ENCODE data around the gene AMPD1.

Gene AMPD1

DNA sequence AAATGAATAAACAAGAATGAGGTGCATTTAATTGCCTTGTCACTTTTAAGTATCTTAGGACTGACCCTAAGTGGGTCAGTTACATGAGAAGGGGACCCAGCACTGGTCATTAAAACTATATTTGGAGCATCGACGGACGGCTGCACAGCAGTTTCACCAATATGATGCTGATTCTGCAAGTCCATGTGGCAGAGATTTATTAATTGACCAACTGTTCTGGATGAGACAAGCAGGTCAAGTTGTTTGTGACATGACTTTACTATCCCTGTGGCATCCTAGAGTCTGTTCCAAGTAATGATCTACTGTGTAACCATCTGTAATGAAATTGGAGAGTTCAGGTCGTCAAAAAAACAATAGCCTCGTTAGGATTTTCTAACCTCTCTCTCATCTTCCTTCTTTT lies 9.5 kb downstream of the AMPD1 start:
- H3K36me3 ChIP-seq (ENCODE audit: control insufficient read depth in 1 of 2, insufficient read depth in 2 of 2, low read length in 2 of 2), result no peaks in the 10 kb centered on the region
- H3K27me3 ChIP-seq (ENCODE audit: insufficient read depth, low read length), result no peaks in the 10 kb centered on the region
- no peak overlapping the region for H2BK12ac ChIP-seq (ENCODE audit: low read length)
- H3K23ac ChIP-seq (ENCODE audit: low read length), result no peak overlapping the region
- H3K4me3 ChIP-seq (ENCODE audit: low read depth, low read length), result no peak overlapping the region
- H3K4me1 ChIP-seq (ENCODE audit: control insufficient read depth in 1 of 2, insufficient read depth in 2 of 2, low read length in 2 of 2), result no peaks in the 10 kb centered on the region
- H3K14ac ChIP-seq (ENCODE audit: low read length), result no peak overlapping the region
- H3K79me1 ChIP-seq (ENCODE audit: low read length), result no peaks in the 10 kb centered on the region
- H3K4ac ChIP-seq (ENCODE audit: low read depth, low read length), result no peak overlapping the region
- H3K9me3 ChIP-seq (ENCODE audit: insufficient read depth, low read depth, low read length), result no peaks in the 10 kb centered on the region
- no peak overlapping the region for H2BK120ac ChIP-seq (ENCODE audit: insufficient read depth, low read length, poor library complexity)
- no peak overlapping the region for H2AFZ ChIP-seq (ENCODE audit: insufficient read depth, low read length, poor library complexity)
- no peak overlapping the region for H4K91ac ChIP-seq (ENCODE audit: low read depth, low read length)
- no peak overlapping the region for H3K4me2 ChIP-seq (ENCODE audit: low read length)
- H4K8ac ChIP-seq (ENCODE audit: low read depth, low read length), result no peak overlapping the region
- no peaks in the 10 kb centered on the region for H3K79me2 ChIP-seq (ENCODE audit: control insufficient read depth, insufficient read depth, low read length, poor library complexity)
- WGBS (ENCODE audit: extremely low coverage, insufficient coverage, insufficient read length), result no CpG with 5 or more reads among the region's 5 CpGs
- H3K9ac ChIP-seq (ENCODE audit: low read length), result no peak overlapping the region
- H2BK5ac ChIP-seq (ENCODE audit: low read depth, low read length, poor library complexity), result no peak overlapping the region
- H4K12ac ChIP-seq (ENCODE audit: low read depth, low read length), result no peak overlapping the region
- no peak overlapping the region for H3K18ac ChIP-seq (ENCODE audit: low read length)
- no peak overlapping the region for H3K27ac ChIP-seq (ENCODE audit: low read depth, low read length)
- no peak for DNase-seq
- no peak overlapping the region for H2AK5ac ChIP-seq (ENCODE audit: low read length)

DNA sequence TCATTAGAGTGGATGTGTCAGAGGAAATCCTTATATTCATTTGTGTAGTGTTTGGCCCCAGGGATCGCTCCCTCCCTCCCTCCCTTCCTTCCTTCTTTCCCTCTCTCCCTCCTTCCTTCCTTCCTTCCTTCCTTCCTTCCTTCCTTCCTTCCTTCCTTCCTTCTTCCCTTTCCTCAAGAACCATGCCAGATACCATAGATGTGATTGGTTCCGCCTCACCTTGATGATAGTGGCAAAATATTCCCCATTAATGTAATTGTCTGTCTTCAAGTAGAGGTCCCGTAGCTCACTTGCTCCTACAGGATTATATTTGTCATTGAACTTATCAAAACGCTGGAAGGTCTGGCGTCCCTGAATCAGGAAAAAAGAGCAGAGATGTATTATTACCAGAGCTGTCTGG lies 17.7 kb downstream of the AMPD1 start:
- Histone ChIP-seq H3K27me3 (ENCODE audit: insufficient read depth, low read length) (no peaks in the 10 kb centered on the region), H3K18ac (ENCODE audit: low read length) (no peak overlapping the region), H3K4me1 (ENCODE audit: control insufficient read depth in 1 of 2, insufficient read depth in 2 of 2, low read length in 2 of 2) (no peaks in the 10 kb centered on the region), H3K79me1 (ENCODE audit: low read length) (no peaks in the 10 kb centered on the region), H4K91ac (ENCODE audit: low read depth, low read length) (no peak overlapping the region), H4K8ac (ENCODE audit: low read depth, low read length) (no peak overlapping the region), H3K79me2 (ENCODE audit: control insufficient read depth, insufficient read depth, low read length, poor library complexity) (no peaks in the 10 kb centered on the region), H2BK120ac (ENCODE audit: insufficient read depth, low read length, poor library complexity) (no peak overlapping the region), H3K9me3 (ENCODE audit: insufficient read depth, low read depth, low read length) (no peaks in the 10 kb centered on the region), H2BK5ac (ENCODE audit: low read depth, low read length, poor library complexity) (no peak overlapping the region), H3K4me2 (ENCODE audit: low read length) (no peak overlapping the region), H3K36me3 (ENCODE audit: control insufficient read depth in 1 of 2, insufficient read depth in 2 of 2, low read length in 2 of 2) (no peaks in the 10 kb centered on the region), H2AFZ (ENCODE audit: insufficient read depth, low read length, poor library complexity) (no peak overlapping the region), H3K4me3 (ENCODE audit: low read depth, low read length) (no peak overlapping the region), H3K9ac (ENCODE audit: low read length) (no peak overlapping the region), H4K12ac (ENCODE audit: low read depth, low read length) (no peak overlapping the region), H2AK5ac (ENCODE audit: low read length) (no peak overlapping the region), H3K27ac (ENCODE audit: low read depth, low read length) (no peak overlapping the region), H3K23ac (ENCODE audit: low read length) (no peak overlapping the region), H3K14ac (ENCODE audit: low read length) (no peak overlapping the region), H2BK12ac (ENCODE audit: low read length) (no peak overlapping the region), H3K4ac (ENCODE audit: low read depth, low read length) (no peak overlapping the region)
- no CpG with 5 or more reads among the region's 5 CpGs for WGBS (ENCODE audit: extremely low coverage, insufficient coverage, insufficient read length)
- DNase-seq, result no peak

DNA sequence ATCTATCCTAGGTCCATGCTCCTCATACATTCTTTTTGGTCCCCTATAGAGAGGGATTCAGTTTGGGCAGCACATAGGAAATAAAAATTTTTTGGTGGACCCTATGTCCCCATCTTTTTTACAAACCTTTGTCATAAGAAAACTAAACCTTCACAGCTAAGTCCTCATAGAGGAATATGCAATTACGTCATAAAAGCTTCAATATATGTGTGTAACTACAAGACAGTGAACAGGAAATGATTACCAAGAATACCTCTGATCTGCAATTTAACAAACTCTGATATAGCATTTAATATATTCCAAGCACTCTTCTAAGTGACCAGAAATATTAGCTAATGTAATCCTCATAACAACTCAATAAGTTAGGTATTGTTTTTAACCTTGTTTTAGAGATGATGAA lies 19.2 kb downstream of the AMPD1 start:
- Histone ChIP-seq H3K27ac (ENCODE audit: low read depth, low read length) (no peak overlapping the region), H2AFZ (ENCODE audit: insufficient read depth, low read length, poor library complexity) (no peak overlapping the region), H3K9me3 (ENCODE audit: insufficient read depth, low read depth, low read length) (no peaks in the 10 kb centered on the region), H3K23ac (ENCODE audit: low read length) (no peak overlapping the region), H2BK12ac (ENCODE audit: low read length) (no peak overlapping the region), H3K27me3 (ENCODE audit: insufficient read depth, low read length) (no peaks in the 10 kb centered on the region), H3K9ac (ENCODE audit: low read length) (no peak overlapping the region), H3K4me3 (ENCODE audit: low read depth, low read length) (no peak overlapping the region), H3K4ac (ENCODE audit: low read depth, low read length) (no peak overlapping the region), H3K4me2 (ENCODE audit: low read length) (no peak overlapping the region), H4K91ac (ENCODE audit: low read depth, low read length) (no peak overlapping the region), H2BK5ac (ENCODE audit: low read depth, low read length, poor library complexity) (no peak overlapping the region), H3K79me2 (ENCODE audit: control insufficient read depth, insufficient read depth, low read length, poor library complexity) (no peaks in the 10 kb centered on the region), H3K79me1 (ENCODE audit: low read length) (no peaks in the 10 kb centered on the region), H2AK5ac (ENCODE audit: low read length) (no peak overlapping the region), H2BK120ac (ENCODE audit: insufficient read depth, low read length, poor library complexity) (no peak overlapping the region), H4K8ac (ENCODE audit: low read depth, low read length) (no peak overlapping the region), H3K14ac (ENCODE audit: low read length) (no peak overlapping the region), H4K12ac (ENCODE audit: low read depth, low read length) (no peak overlapping the region), H3K18ac (ENCODE audit: low read length) (no peak overlapping the region), H3K4me1 (ENCODE audit: control insufficient read depth in 1 of 2, insufficient read depth in 2 of 2, low read length in 2 of 2) (no peaks in the 10 kb centered on the region), H3K36me3 (ENCODE audit: control insufficient read depth in 1 of 2, insufficient read depth in 2 of 2, low read length in 2 of 2) (no peaks in the 10 kb centered on the region)
- no CpG with 5 or more reads among the region's 1 CpG for WGBS (ENCODE audit: extremely low coverage, insufficient coverage, insufficient read length)
- no peak for DNase-seq

DNA sequence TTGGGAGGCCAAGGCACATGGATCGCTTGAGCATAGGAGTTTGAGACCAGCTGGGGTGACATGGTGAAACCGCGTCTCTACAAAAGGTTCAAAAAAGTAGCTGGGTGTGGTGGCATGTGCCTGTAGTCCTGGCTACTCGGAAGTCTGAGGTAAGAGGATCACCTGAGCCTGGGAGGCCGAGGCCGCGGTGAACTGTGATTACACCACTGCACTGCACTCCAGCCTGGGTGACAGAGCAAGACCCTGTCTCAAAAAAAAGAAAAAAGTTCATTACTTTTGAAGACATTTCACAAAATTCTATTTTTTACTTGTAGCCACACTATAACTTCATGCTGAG lies 23.4 kb downstream of the AMPD1 start:
- Histone ChIP-seq H3K4me3 (ENCODE audit: low read depth, low read length) (no peak overlapping the region), H2BK5ac (ENCODE audit: low read depth, low read length, poor library complexity) (no peak overlapping the region), H3K9ac (ENCODE audit: low read length) (no peak overlapping the region), H3K79me1 (ENCODE audit: low read length) (peaks cover 3% of the 10 kb centered on the region), H3K14ac (ENCODE audit: low read length) (no peak overlapping the region), H3K27me3 (ENCODE audit: insufficient read depth, low read length) (no peaks in the 10 kb centered on the region), H4K91ac (ENCODE audit: low read depth, low read length) (no peak overlapping the region), H2AFZ (ENCODE audit: insufficient read depth, low read length, poor library complexity) (no peak overlapping the region), H2AK5ac (ENCODE audit: low read length) (no peak overlapping the region), H3K23ac (ENCODE audit: low read length) (no peak overlapping the region), H3K4me1 (ENCODE audit: control insufficient read depth in 1 of 2, insufficient read depth in 2 of 2, low read length in 2 of 2) (peaks cover 4% of the 10 kb centered on the region in 2 experiments), H3K4ac (ENCODE audit: low read depth, low read length) (no peak overlapping the region), H2BK120ac (ENCODE audit: insufficient read depth, low read length, poor library complexity) (no peak overlapping the region), H3K9me3 (ENCODE audit: insufficient read depth, low read depth, low read length) (no peaks in the 10 kb centered on the region), H3K36me3 (ENCODE audit: control insufficient read depth in 1 of 2, insufficient read depth in 2 of 2, low read length in 2 of 2) (no peaks in the 10 kb centered on the region), H3K27ac (ENCODE audit: low read depth, low read length) (no peak overlapping the region), H4K8ac (ENCODE audit: low read depth, low read length) (no peak overlapping the region), H3K18ac (ENCODE audit: low read length) (no peak overlapping the region), H3K4me2 (ENCODE audit: low read length) (no peak overlapping the region), H3K79me2 (ENCODE audit: control insufficient read depth, insufficient read depth, low read length, poor library complexity) (no peaks in the 10 kb centered on the region), H2BK12ac (ENCODE audit: low read length) (no peak overlapping the region), H4K12ac (ENCODE audit: low read depth, low read length) (no peak overlapping the region)
- DNase-seq, result no peak
- WGBS (ENCODE audit: extremely low coverage, insufficient coverage, insufficient read length), result no CpG with 5 or more reads among the region's 7 CpGs
